Measurements from ENCODE around the gene ZNF785.

- TF ChIP-seq CTCF (IDR thresholded peaks at IDR 0.05; ENCODE audit: extremely low read depth in 1 of 2, insufficient read depth in 1 of 2, low read depth in 1 of 2, low read length in 2 of 2) (no peak), POLR2A (IDR thresholded peaks at IDR 0.05; ENCODE audit: low read depth, low read length) (peak; percentile 55), EZH2 (IDR thresholded peaks at IDR 0.05; ENCODE audit: borderline replicate concordance, low read depth, low read length, severe bottlenecking) (no peak)
Measured at GRCh38 chr16:30585400-30586191, at the start of gene ZNF785.
